Smooth muscle cell of the brain vasculature (primary cell): ENCODE data around the gene DIAPH1.
"Not testable (repeated sequence)": the region's sequence is repeated elsewhere in the genome, so short reads cannot be mapped to it uniquely, and the experiment has no call there.

Experiments
- DNase-seq: peaks from one replicate; pipeline ENCODE4 v3.0.0-alpha.2; 2012; ENCODE audit warnings: low read depth, low spot score

The DIAPH1 gene

GRCh38 chr5:141611289-141611688 lies 7.5 kb downstream of the DIAPH1 start:
- DNase-seq, result no peak

- DNase-seq, result not testable (repeated sequence)
Measured at GRCh38 chr5:141609921-141610320, 8.9 kb downstream of the DIAPH1 start.

- no peak for DNase-seq
Measured at GRCh38 chr5:141609044-141609443, 9.8 kb downstream of the DIAPH1 start.

GRCh38 chr5:141608557-141608956 lies 10.2 kb downstream of the DIAPH1 start:
- DNase-seq, result no peak

GRCh38 chr5:141608046-141608445 lies 10.8 kb downstream of the DIAPH1 start:
- no peak for DNase-seq

- no peak for DNase-seq
Measured at GRCh38 chr5:141605523-141606277, 13.1 kb downstream of the DIAPH1 start.

- DNase-seq, result no peak
Measured at GRCh38 chr5:141603923-141604717, 14.7 kb downstream of the DIAPH1 start.

GRCh38 chr5:141602606-141603005 lies 16.2 kb downstream of the DIAPH1 start:
- no peak for DNase-seq

GRCh38 chr5:141598391-141599345 lies 20.1 kb downstream of the DIAPH1 start:
- DNase-seq, result no peak

GRCh38 chr5:141597814-141598213 lies 21.0 kb downstream of the DIAPH1 start:
- DNase-seq, result no peak

- DNase-seq, result no peak
Measured at GRCh38 chr5:141597394-141597793, 21.4 kb downstream of the DIAPH1 start.

- no peak for DNase-seq
Measured at GRCh38 chr5:141596867-141597266, 21.9 kb downstream of the DIAPH1 start.

GRCh38 chr5:141590127-141590526 lies 28.7 kb downstream of the DIAPH1 start:
- DNase-seq, result no peak

- DNase-seq, result no peak
Measured at GRCh38 chr5:141586246-141586645, 32.6 kb downstream of the DIAPH1 start.

GRCh38 chr5:141585594-141585993 lies 33.2 kb downstream of the DIAPH1 start:
- no peak for DNase-seq

- DNase-seq, result no peak
Measured at GRCh38 chr5:141574122-141574510, 44.7 kb downstream of the DIAPH1 start.

- no peak for DNase-seq
Measured at GRCh38 chr5:141573489-141574121, 45.2 kb downstream of the DIAPH1 start.

- DNase-seq, result no peak
Measured at GRCh38 chr5:141570655-141571054, 48.1 kb downstream of the DIAPH1 start.

- DNase-seq, result no peak
Measured at GRCh38 chr5:141567513-141568117, 51.2 kb downstream of the DIAPH1 start.

GRCh38 chr5:141565826-141566570 lies 52.8 kb downstream of the DIAPH1 start:
- DNase-seq, result no peak
